WERI-Rb-1 (cell line): ENCODE data around the gene TMEM8B.

Source experiments
- DNase-seq: peaks from one replicate; pipeline ENCODE4 v3.0.0-alpha.2; 2020
- H3K27ac ChIP-seq: fragments of 250-450 bp; sonication (Bioruptor Pico); 2 replicates; pipeline ENCODE4 v1.5.1; 2020; ENCODE audit warnings: mild to moderate bottlenecking, moderate library complexity
- H3K27me3 ChIP-seq: fragments of 250-450 bp; sonication (Bioruptor Pico); 2 replicates; pipeline ENCODE4 v1.5.1; 2021; ENCODE audit warnings: mild to moderate bottlenecking, low read depth, moderate library complexity; ENCODE audit not compliant: insufficient read depth, severe bottlenecking
- H3K36me3 ChIP-seq: fragments of 250-450 bp; sonication (Bioruptor Pico); 2 replicates; pipeline ENCODE4 v1.5.1; 2020; ENCODE audit warnings: mild to moderate bottlenecking, moderate library complexity
- H3K4me3 ChIP-seq: 2 replicates; pipeline ENCODE4 v1.5.1; 2011; ENCODE audit warnings: low read depth, mild to moderate bottlenecking, control low read depth, low read length
- H3K9me3 ChIP-seq: fragments of 250-450 bp; sonication (Bioruptor Pico); 2 replicates; pipeline ENCODE4 v1.5.1; 2021; ENCODE audit warnings: mild to moderate bottlenecking, moderate library complexity; ENCODE audit not compliant: severe bottlenecking
- TF ChIP-seq, protein P1 (sequence below): IDR thresholded peaks from 2 replicates; pipeline ENCODE4 v1.5.1; 2011; ENCODE audit warnings: low read depth, mild to moderate bottlenecking, control low read depth, inconsistent platforms, low read length

The TMEM8B gene

DNA sequence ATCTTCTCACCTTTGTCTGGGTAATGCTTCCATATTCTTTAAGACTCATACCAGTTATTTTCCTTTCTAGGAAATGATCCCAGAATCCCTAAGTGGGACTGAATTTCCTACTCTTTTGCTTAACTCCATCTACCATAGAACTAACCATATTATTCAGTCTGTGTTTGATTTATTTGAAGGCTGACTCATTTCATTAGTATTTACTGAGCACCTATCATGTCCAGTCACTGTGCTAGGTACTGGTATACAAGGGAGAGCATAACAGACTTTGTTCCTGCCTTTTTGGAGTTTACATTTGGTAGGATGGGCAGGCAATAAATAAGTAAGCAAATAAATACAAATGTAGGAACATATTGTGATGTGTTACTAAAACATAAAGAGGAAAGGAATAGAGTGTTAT is 33.3 kb upstream of the TMEM8B start:
- Histone ChIP-seq H3K4me3 (no peak overlapping the region), H3K27ac (no peak overlapping the region), H3K9me3 (no peaks in the 10 kb centered on the region), H3K27me3 (no peaks in the 10 kb centered on the region), H3K36me3 (peaks cover 59% of the 10 kb centered on the region)
- no peak for DNase-seq
- TF ChIP-seq, protein P1, sequence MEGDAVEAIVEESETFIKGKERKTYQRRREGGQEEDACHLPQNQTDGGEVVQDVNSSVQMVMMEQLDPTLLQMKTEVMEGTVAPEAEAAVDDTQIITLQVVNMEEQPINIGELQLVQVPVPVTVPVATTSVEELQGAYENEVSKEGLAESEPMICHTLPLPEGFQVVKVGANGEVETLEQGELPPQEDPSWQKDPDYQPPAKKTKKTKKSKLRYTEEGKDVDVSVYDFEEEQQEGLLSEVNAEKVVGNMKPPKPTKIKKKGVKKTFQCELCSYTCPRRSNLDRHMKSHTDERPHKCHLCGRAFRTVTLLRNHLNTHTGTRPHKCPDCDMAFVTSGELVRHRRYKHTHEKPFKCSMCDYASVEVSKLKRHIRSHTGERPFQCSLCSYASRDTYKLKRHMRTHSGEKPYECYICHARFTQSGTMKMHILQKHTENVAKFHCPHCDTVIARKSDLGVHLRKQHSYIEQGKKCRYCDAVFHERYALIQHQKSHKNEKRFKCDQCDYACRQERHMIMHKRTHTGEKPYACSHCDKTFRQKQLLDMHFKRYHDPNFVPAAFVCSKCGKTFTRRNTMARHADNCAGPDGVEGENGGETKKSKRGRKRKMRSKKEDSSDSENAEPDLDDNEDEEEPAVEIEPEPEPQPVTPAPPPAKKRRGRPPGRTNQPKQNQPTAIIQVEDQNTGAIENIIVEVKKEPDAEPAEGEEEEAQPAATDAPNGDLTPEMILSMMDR: no peak

DNA sequence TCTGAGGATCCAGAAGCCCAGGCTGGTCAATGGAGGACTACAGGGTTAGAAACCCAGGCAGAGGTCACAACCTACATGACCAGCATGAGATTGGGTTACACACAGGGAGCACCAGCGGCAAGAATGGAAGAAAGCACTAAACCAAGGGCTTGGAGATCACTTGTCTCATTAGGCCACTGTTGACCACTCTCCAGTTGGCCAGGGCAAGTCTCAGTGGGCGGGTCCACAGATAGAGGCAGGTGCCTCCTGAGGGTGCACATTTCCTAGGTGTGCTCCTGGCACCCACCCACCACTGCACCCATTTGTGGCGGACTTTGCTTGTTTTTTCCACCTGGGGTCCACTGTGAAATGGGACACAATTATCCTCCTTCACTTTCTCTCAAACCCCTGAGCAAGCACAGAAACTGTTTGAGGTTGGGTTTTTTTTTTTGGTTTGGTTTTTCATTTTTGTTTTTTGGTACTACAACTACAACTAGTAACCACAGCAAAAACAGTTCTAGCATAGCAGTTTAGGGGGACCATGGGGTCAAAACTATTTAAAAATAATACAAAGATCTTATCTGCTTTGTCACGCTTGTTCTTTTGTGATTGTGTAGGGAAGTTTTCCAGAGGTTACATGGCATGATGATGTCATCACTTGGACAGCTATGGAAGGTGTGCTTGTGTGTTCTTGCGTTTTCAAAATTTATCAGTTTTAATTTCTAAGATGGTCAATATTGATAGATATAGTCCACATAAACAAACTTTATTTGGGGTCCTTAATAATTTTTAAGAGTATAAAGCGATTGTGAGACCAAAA is 31.5 kb upstream of the TMEM8B start:
- no peak for DNase-seq
- Histone ChIP-seq H3K36me3 (peaks cover 74% of the 10 kb centered on the region), H3K27me3 (no peaks in the 10 kb centered on the region), H3K27ac (no peak overlapping the region), H3K4me3 (no peak overlapping the region), H3K9me3 (no peaks in the 10 kb centered on the region)
- TF ChIP-seq, protein P1: no peak

DNA sequence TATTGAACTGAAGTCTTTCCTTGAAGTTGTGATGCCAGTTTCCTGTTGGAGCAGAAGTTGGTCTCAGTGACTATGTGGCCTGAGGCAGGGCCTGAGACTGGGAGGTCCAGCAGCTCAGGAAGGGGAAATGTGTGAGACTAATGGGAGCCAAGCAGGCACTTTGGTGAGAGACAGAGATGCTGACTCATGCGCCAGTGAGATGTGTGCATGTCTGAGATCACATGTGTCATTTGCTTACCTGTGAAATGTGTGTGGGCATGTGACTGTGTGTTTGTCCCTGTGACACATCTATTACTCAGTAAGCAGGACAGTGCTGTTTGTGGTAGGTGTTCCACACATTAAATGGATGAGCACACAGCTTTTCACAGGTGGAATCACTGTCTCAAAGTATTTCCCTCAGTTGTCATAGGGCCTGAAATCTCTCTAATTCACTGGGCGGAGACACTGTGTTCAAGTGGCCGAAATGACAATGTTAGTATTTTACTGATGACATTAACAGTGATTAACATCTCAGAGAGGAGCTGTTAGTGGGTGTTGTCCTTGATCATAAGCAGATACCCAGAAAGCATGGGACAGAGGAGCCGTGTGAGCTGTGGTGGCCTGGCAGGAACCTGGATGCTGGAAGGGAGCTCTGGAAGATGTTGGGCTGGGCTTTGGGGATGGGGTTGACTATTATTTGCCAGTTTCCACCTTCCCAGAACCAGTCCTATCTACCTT is 30.2 kb upstream of the TMEM8B start:
- no peak overlapping the region for H3K4me3 ChIP-seq
- DNase-seq: no peak
- no peak overlapping the region for H3K27ac ChIP-seq
- H3K36me3 ChIP-seq: peaks cover 80% of the 10 kb centered on the region
- no peaks in the 10 kb centered on the region for H3K9me3 ChIP-seq
- TF ChIP-seq, protein P1: no peak
- no peaks in the 10 kb centered on the region for H3K27me3 ChIP-seq

DNA sequence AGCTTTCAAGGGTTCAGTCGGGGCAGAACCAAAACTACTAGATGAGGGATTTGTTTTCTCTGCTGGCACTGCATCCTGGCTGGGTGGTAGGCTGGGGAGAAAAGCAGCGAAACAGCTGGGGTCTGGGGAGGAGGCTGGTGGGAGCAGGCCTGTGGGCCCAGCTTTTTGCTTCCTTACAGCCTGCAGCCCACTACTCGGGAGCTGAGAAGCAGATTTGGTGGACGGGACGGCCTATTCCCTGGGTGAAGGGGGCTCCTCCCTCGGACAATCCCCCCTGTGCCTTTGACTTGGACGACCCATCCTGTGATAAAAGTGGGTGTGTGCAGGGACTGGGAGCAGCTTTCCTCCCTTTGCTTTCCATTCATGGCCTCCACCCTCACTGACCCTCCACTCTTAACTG is 28.5 kb upstream of the TMEM8B start:
- Histone ChIP-seq H3K4me3 (no peak overlapping the region), H3K27ac (no peak overlapping the region), H3K36me3 (peaks cover 77% of the 10 kb centered on the region), H3K27me3 (no peaks in the 10 kb centered on the region), H3K9me3 (no peaks in the 10 kb centered on the region)
- TF ChIP-seq, protein P1: no peak
- DNase-seq: no peak

DNA sequence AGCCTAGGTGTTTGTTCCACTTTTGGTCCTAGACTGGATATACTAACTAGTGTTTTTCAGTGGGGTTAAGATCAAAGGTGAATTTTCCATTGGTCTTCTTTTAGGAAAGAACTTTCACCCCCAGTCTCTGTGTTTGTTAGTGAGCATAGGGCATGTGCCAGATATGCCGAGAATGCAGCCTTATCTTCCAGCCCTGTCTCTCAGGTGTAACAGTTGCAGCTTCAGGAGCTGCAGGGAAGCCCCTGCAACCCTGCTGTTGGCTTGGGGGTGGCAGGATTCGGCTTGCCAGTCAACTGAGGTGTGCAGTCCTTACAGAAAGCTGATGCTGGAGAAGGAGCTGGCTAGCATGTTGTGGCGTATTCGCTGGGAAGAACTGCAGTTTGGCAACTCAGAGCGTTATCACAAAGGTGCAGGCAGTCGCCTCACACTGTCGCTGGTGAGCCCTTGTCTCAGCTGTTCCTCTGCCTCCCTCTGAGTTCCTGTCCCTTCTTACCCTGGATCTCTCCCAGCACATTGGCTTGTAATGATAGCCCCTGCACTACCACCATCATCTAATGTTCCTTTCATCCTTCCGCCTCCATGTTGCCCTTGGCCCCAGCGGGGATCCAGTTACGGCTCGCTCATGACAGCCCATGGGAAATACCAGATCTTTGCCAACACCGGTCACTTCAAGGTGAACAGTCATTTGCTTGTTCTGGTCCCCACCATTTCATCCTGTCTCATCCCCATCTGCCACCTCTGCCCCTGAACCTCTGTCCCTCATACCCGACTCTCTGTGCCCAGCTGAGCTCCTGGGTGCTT is 27.5 kb upstream of the TMEM8B start:
- Histone ChIP-seq H3K4me3 (no peak overlapping the region), H3K27ac (no peak overlapping the region), H3K9me3 (no peaks in the 10 kb centered on the region), H3K36me3 (peaks cover 80% of the 10 kb centered on the region), H3K27me3 (no peaks in the 10 kb centered on the region)
- DNase-seq: no peak
- TF ChIP-seq, protein P1: no peak
